ENCODE measurements around the gene DDX5. TPM values are rescaled to one million over a fixed set of nuclear protein-coding genes. Genes with fewer than 3 reads are reported as not detected.
"Not testable (repeated sequence)": the region's sequence is repeated elsewhere in the genome, so short reads cannot be mapped to it uniquely, and the experiment has no call there.

The DDX5 gene
- total RNA-seq, 1 experiment from 2014 or later: 411 TPM

- H3K4me1 ChIP-seq (ENCODE audit: control insufficient read depth, insufficient read depth, low read length): peaks cover 35% of the 10 kb centered on the region
- H3K36me3 ChIP-seq (ENCODE audit: control insufficient read depth, insufficient read depth, low read length): peaks cover 36% of the 10 kb centered on the region
- intact Hi-C loops (cut with micrococcal nuclease; ENCODE audit: unreplicated experiment): no loop called here
- POLR2A ChIA-PET: interaction anchor here (0.6 to 0.9 kb wide), 4 partner anchors 9 to 196 kb away, joined by 3 to 6 read pairs (median 4); no protein-coding TSS in a partner anchor
- TF ChIP-seq SIN3A (IDR thresholded peaks at IDR 0.05; ENCODE audit: borderline replicate concordance, insufficient read depth, low read depth, low read length) (no peak), REST (IDR thresholded peaks at IDR 0.05; ENCODE audit: insufficient read depth in 1 of 2, low read depth in 2 of 2, low read length in 1 of 2) (no peak)
- in situ Hi-C loops (cut with HindIII; ENCODE audit: low pct_unique_long_range_greater_than_20kb, low sequenced_read_pairs): no loop called here
- H3K9me3 ChIP-seq (ENCODE audit: control insufficient read depth, insufficient read depth, low read depth, low read length): no peaks in the 10 kb centered on the region
- H3K27ac ChIP-seq (ENCODE audit: low read length): peak overlapping the region; percentile 93
- no peaks in the 10 kb centered on the region for H3K27me3 ChIP-seq (ENCODE audit: control insufficient read depth, insufficient read depth, low read length)
- ATAC-seq (no peak), DNase-seq (ENCODE audit: low read depth, low spot score) (no peak)
- peak overlapping the region; percentile 90 to 93 for H3K4me3 ChIP-seq (ENCODE audit: low read depth in 2 of 2, low read length in 2 of 2)
- CTCF ChIA-PET: interaction anchor here (0.7 kb wide), 1 partner anchor 201 kb away, joined by 3 read pairs; no protein-coding TSS in a partner anchor
- BruUV-seq (replicated peaks): no TSS peak
Observed at GRCh38 chr17:64496348-64496785, 9.7 kb downstream of the DDX5 start.

GRCh38 chr17:64495300-64495699, 10.8 kb downstream of the DDX5 start:
- DNase-seq (ENCODE audit: low read depth, low spot score); H3K27me3 ChIP-seq (ENCODE audit: control insufficient read depth, insufficient read depth, low read length); BruUV-seq (replicated peaks); ATAC-seq; in situ Hi-C loops (cut with HindIII; ENCODE audit: low pct_unique_long_range_greater_than_20kb, low sequenced_read_pairs); intact Hi-C loops (cut with micrococcal nuclease; ENCODE audit: unreplicated experiment); CTCF ChIA-PET; POLR2A ChIA-PET; H3K9me3 ChIP-seq (ENCODE audit: control insufficient read depth, insufficient read depth, low read depth, low read length): not testable (repeated sequence)
- Histone ChIP-seq H3K4me3 (ENCODE audit: low read depth in 2 of 2, low read length in 2 of 2) (peak overlapping the region; percentile 90 to 93), H3K36me3 (ENCODE audit: control insufficient read depth, insufficient read depth, low read length) (peaks cover 31% of the 10 kb centered on the region), H3K27ac (ENCODE audit: low read length) (peak overlapping the region; percentile 93; the same call in 1 of the 2 replicates), H3K4me1 (ENCODE audit: control insufficient read depth, insufficient read depth, low read length) (peaks cover 25% of the 10 kb centered on the region)

GRCh38 chr17:64494121-64494520, 12.0 kb downstream of the DDX5 start:
- TF ChIP-seq CTCF (IDR thresholded peaks at IDR 0.05) (no peak), TCF7L2 (IDR thresholded peaks at IDR 0.05; ENCODE audit: low read depth, low read length) (no peak), REST (IDR thresholded peaks at IDR 0.05; ENCODE audit: insufficient read depth in 1 of 2, low read depth in 2 of 2, low read length in 1 of 2) (no peak), POLR2AphosphoS5 (IDR thresholded peaks at IDR 0.05; ENCODE audit: low read depth, low read length) (no peak), SIN3A (IDR thresholded peaks at IDR 0.05; ENCODE audit: borderline replicate concordance, insufficient read depth, low read depth, low read length) (no peak)
- Histone ChIP-seq H3K4me1 (ENCODE audit: control insufficient read depth, insufficient read depth, low read length) (peaks cover 19% of the 10 kb centered on the region), H3K27ac (ENCODE audit: low read length) (no peak overlapping the region; the same call in 1 of the 2 replicates), H3K4me3 (ENCODE audit: low read depth in 2 of 2, low read length in 2 of 2) (peak overlapping the region in 1 of 2 experiments; percentile 90; a peak in 2 of 4 replicates), H3K36me3 (ENCODE audit: control insufficient read depth, insufficient read depth, low read length) (peaks cover 25% of the 10 kb centered on the region), H3K27me3 (ENCODE audit: control insufficient read depth, insufficient read depth, low read length) (no peaks in the 10 kb centered on the region), H3K9me3 (ENCODE audit: control insufficient read depth, insufficient read depth, low read depth, low read length) (no peaks in the 10 kb centered on the region)
- DNase-seq (ENCODE audit: low read depth, low spot score): no peak
- intact Hi-C loops (cut with micrococcal nuclease; ENCODE audit: unreplicated experiment): loop anchor here (5.0 kb wide), 1 partner anchor 72 kb away; no protein-coding TSS in a partner anchor
- in situ Hi-C loops (cut with HindIII; ENCODE audit: low pct_unique_long_range_greater_than_20kb, low sequenced_read_pairs): no loop called here
- CTCF ChIA-PET: no interaction called here
- POLR2A ChIA-PET: no interaction called here
- no TSS peak for BruUV-seq (replicated peaks)
- no peak for ATAC-seq
